H1 (cell line): ENCODE data around the gene KRT72. TPM values are rescaled to one million over a fixed set of nuclear protein-coding genes. Genes with fewer than 3 reads are reported as not detected.

ENCODE experiments used
- ASH2L ChIP-seq: fragments of 200-600, 300-600 bp; sonication (generic); IDR thresholded peaks from one replicate; pipeline ENCODE4 v1.7.1; 2017; ENCODE audit warnings: low read length
- CHD7 ChIP-seq: fragments of 300-600 bp; sonication (generic); IDR thresholded peaks from 2 replicates; pipeline ENCODE4 v1.7.1; 2012; ENCODE audit warnings: low read length, moderate library complexity, mild to moderate bottlenecking, inconsistent platforms; ENCODE audit not compliant: insufficient replicate concordance
- POLR2A ChIP-seq, 2 experiments: IDR thresholded peaks; 1 replicate in 1 of 2; 2 replicates in 1 of 2; pipeline ENCODE4 v1.6.1; 2011; ENCODE audit warnings: low read depth in 2 of 2, low read length in 2 of 2, mild to moderate bottlenecking in 2 of 2; ENCODE audit errors: control extremely low read depth in 1 of 2
- POU5F1 ChIP-seq: IDR thresholded peaks from 2 replicates; pipeline ENCODE4 v1.6.1; 2011; ENCODE audit warnings: low read depth, mild to moderate bottlenecking, low read length, moderate library complexity
- RBBP5 ChIP-seq: IDR thresholded peaks from 2 replicates; pipeline ENCODE4 v1.7.1; 2012; ENCODE audit warnings: low read depth, mild to moderate bottlenecking, inconsistent platforms, low read length, moderate library complexity, borderline replicate concordance
- SIX5 ChIP-seq: IDR thresholded peaks from 2 replicates; pipeline ENCODE4 v1.6.1; 2011; ENCODE audit warnings: mild to moderate bottlenecking, low read depth, low read length
- TCF12 ChIP-seq: IDR thresholded peaks from 2 replicates; pipeline ENCODE4 v1.6.1; 2011; ENCODE audit warnings: low read depth, mild to moderate bottlenecking, low read length
- TEAD4 ChIP-seq: IDR thresholded peaks from 2 replicates; pipeline ENCODE4 v1.6.1; 2012; ENCODE audit warnings: low read depth, low read length, inconsistent platforms, mixed read lengths
- polyA plus RNA-seq, 7 experiments: library from polyadenylated mRNA; depleted of rRNA in 3 of 7; stranded (reverse) in 5 of 7; unstranded in 2 of 7; fragments of >200 nt in 5 of 7; fragments of 200-250 nt in 2 of 7; gene quantifications; 1 replicate in 5 of 7; 2 replicates in 1 of 7; 4 replicates in 1 of 7; pipeline versions ENCODE4 v1.2.1 to v1.2.3, GENCODE V29; 2011 to 2013; ENCODE audit warnings: missing spikeins in 2 of 7, mixed read lengths in 2 of 7
- total RNA-seq: library from RNA; stranded (reverse); fragmentation: NEBNext Ultra II Directional; extraction: Animal tissue kit (Norgen Biotek cat#: 25700); gene quantifications from 2 replicates; pipeline ENCODE4 v1.2.1, GENCODE V29; 2021

Gene KRT72
- total and polyA plus RNA-seq, 2 of the 8 experiments (the other 6 are each of a cell fraction or from before 2014, with no cell fraction given) = not detected

- TF ChIP-seq RBBP5 = no peak
- no peak for TF ChIP-seq POU5F1
- TF ChIP-seq POLR2A (IDR thresholded peaks at IDR 0.05; ENCODE audit: control extremely low read depth in 1 of 2, low read depth in 2 of 2, low read length in 2 of 2) = no peak
- no peak for TF ChIP-seq SIX5
- TF ChIP-seq ASH2L = no peak
- TF ChIP-seq CHD7 = no peak
- no peak for TF ChIP-seq TEAD4
- no peak for TF ChIP-seq TCF12
Observed at GRCh38 chr12:52614381-52615207, 13.3 kb upstream of the KRT72 start (continued).
